Large intestine (tissue), 3 donors: ENCODE results near the gene ITGB3. TPM values are rescaled to one million over a fixed set of nuclear protein-coding genes. Genes with fewer than 3 reads are reported as not detected.
"Not testable (repeated sequence)": the region's sequence is repeated elsewhere in the genome, so short reads cannot be mapped to it uniquely, and the experiment has no call there.

Experiments used
- DNase-seq, 2 donors: peaks; one replicate each; pipeline versions ENCODE4 v3.0.0 to v3.0.0-alpha.2; 2013
- H3K27ac ChIP-seq: one replicate; pipeline ENCODE4 v1.5.1; 2013; ENCODE audit warnings: low read length
- H3K27me3 ChIP-seq: 2 replicates; pipeline ENCODE4 v1.6.1; 2013; ENCODE audit warnings: low read length; ENCODE audit not compliant: control insufficient read depth, insufficient read depth
- H3K36me3 ChIP-seq: 2 replicates; pipeline ENCODE4 v1.6.1; 2013; ENCODE audit warnings: low read length; ENCODE audit not compliant: control insufficient read depth, insufficient read depth
- H3K4me1 ChIP-seq: one replicate; pipeline ENCODE4 v1.6.1; 2013; ENCODE audit warnings: low read length; ENCODE audit not compliant: control insufficient read depth, insufficient read depth
- H3K4me3 ChIP-seq: one replicate; pipeline ENCODE4 v1.5.1; 2013; ENCODE audit warnings: low read length
- H3K9me3 ChIP-seq: one replicate; pipeline ENCODE4 v1.6.1; 2013; ENCODE audit warnings: mild to moderate bottlenecking, low read depth, low read length, moderate library complexity; ENCODE audit not compliant: control insufficient read depth
- WGBS: methylation state at CpG from one replicate; pipeline ENCODE4 v1.1.5; 2013; ENCODE audit warnings: low lambda C conversion rate; ENCODE audit not compliant: insufficient coverage; 5-methylcytosine and 5-hydroxymethylcytosine counted together
- polyA plus RNA-seq: library from polyadenylated mRNA; unstranded; fragments of 120-200 nt; gene quantifications from one replicate; pipeline ENCODE4 v1.2.1, GENCODE V29; 2013

ITGB3 gene
- polyA plus RNA-seq, 1 donor = 5.6 TPM

DNA sequence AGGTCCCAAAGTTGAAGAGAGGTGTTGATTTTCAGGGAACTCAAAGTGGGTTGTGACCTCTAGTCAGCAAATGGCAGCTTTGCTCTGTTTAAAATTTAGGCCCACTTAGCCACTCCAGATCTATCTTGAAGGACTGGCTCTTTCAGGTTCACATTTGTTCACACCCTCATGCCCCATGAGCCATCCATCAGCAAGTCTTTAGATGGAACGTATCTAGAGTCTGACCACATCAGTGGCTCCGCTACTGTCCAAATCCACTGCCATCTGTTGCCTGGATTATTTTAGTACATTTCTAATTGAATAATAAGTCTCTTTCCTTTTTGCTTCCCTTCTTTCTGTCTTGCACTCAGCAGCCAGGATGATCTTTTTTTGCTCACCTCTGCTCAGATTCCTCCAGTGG is 10.5 kb downstream of the ITGB3 start:
- Histone ChIP-seq H3K4me3 (no peak overlapping the region), H3K27ac (no peak overlapping the region), H3K36me3 (no peaks in the 10 kb centered on the region), H3K9me3 (no peaks in the 10 kb centered on the region), H3K27me3 (no peaks in the 10 kb centered on the region), H3K4me1 (peaks cover 27% of the 10 kb centered on the region)
- no CpG with 5 or more reads among the region's 2 CpGs for WGBS
- no peak for DNase-seq

DNA sequence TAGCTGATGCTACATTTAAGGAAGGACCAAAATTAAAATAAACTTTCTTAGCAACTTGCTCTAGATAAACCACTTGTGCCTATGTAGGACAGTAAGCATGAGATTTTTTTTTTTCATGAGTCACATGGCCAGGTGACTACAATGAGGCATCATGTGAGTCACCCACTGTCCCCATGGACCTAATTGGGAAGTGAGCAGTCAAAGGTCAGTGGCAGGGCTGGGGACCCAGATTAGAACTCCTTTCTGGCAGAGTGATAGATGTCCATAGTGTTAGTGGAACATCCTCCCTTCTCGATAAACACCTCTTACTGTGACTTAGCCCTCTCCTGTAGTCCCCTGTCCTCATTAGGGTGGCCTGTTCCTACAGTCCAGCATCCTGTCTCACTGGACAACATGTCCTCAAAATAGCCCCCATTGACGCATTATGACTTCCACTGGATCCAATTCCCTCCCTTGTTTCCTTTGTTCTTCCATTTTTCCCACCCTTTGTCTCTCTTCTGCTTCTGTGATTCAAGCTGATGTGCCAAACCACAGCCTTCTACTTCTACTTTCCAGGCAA is 12.4 kb downstream of the ITGB3 start:
- H3K4me1 ChIP-seq = peaks cover 27% of the 10 kb centered on the region
- no peaks in the 10 kb centered on the region for H3K36me3 ChIP-seq
- peak; percentile 43 to 72 for DNase-seq
- no peak overlapping the region for H3K4me3 ChIP-seq
- H3K27ac ChIP-seq = no peak overlapping the region
- H3K27me3 ChIP-seq = no peaks in the 10 kb centered on the region
- 60% methylated on average over 1 of the region's 2 CpGs for WGBS
- H3K9me3 ChIP-seq = no peaks in the 10 kb centered on the region

DNA sequence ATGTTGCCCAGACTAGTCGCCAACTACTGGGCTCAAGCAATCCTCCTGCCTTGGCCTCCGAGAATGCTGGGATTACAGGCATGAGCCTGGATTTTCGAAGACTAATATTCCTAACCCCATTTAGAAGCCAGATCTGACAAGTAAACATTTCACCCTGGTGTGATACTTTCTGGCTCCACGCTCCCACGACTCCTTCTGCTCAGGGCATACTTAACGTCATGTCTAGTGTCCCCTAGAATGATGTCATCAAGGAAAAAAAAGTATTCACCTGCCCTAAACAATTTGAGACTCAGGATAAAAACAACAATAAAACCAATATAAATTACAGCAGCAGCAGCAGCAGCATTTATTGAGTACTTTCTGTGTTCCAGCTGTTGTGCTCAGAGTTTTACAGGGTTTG is 13.2 kb downstream of the ITGB3 start:
- H3K27ac ChIP-seq = no peak overlapping the region
- H3K4me1 ChIP-seq = peaks cover 27% of the 10 kb centered on the region
- DNase-seq = no peak
- no peaks in the 10 kb centered on the region for H3K36me3 ChIP-seq
- WGBS = no CpG with 5 or more reads among the region's 6 CpGs
- H3K4me3 ChIP-seq = no peak overlapping the region
- no peaks in the 10 kb centered on the region for H3K9me3 ChIP-seq
- no peaks in the 10 kb centered on the region for H3K27me3 ChIP-seq

DNA sequence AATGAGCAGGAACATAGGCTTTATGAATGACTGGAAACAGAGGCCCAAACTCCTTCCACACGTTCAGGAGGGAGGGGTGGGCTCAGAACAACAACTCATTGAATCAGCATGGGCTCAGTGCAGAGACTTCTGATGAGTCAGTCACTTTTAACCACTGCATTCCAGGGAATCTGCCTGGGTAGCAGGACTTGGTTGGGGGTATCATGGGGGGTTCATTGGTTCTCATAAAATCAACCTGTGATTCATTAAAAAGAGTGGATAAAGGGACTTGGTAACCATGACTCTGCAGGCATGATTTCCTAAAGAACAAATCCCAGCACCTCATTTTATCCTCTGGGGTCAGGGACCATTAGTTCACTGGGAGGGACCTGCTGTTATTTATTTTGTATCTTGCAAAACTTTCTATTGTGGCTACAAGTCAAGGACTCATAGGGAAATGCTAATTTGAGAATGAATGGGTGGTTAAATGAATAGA is 13.8 kb downstream of the ITGB3 start:
- no CpG with 5 or more reads among the region's 1 CpG for WGBS
- H3K4me1 ChIP-seq = peaks cover 27% of the 10 kb centered on the region
- H3K4me3 ChIP-seq = no peak overlapping the region
- H3K27ac ChIP-seq = peak overlapping the region; percentile 31
- H3K36me3 ChIP-seq = no peaks in the 10 kb centered on the region
- no peaks in the 10 kb centered on the region for H3K9me3 ChIP-seq
- no peaks in the 10 kb centered on the region for H3K27me3 ChIP-seq
- DNase-seq = peak in 1 of 2 donors; percentile 31

DNA sequence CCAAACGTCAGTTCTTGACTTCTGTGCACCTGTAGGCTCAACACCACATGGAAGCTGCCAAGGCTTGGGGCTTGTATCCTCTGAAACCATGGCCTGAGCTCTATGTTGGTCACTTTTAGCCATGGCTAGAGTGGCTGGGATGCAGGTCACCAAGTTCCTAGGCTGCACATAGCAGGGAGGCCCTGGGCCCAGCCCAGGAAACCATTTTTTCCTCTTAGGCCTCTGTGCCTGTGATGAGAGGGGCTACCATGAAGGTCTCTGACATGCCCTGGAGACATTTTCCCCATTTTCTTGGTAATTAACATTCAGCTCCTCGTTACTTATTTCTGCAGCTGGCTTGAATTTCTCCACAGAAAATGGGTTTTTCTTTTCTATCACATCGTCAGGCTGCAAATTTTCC is 15.3 kb downstream of the ITGB3 start:
- H3K36me3 ChIP-seq, DNase-seq, H3K4me3 ChIP-seq, H3K9me3 ChIP-seq, H3K27me3 ChIP-seq, H3K27ac ChIP-seq: not testable (repeated sequence)
- 100% methylated on average over 2 of the region's 3 CpGs for WGBS
- peaks cover 27% of the 10 kb centered on the region for H3K4me1 ChIP-seq

DNA sequence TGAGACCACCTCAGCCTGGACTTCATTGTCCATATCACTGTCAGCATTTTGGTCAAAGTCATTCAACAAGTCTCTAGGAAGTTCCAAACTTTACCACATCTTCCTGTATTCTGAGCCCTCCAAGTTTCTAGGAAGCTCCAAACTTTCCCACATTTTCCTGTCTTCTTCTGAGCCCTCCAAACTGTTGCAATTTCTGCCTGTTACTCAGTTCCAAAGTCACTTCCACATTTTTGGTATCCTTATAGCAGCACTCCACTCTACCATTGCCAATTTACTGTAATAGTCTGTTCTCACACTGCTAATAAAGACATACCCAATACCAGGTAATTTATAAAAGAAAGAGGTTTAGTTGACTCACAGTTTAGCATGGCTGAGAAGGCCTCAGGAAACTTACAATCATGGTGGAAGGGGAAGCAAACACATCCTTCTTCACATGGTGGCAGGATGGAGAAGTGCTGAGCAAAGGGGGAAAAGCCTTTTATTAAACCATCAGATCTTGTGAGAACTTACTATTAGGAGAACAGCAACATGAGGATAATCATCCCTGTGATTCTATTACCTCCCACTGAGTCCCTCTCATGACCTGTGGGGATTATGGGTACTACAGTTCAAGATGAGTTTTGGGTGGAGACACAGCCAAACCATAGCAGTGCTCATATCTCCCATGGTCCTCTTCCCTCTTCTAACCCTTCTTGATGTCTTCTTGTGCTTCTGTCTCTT is 16.1 kb downstream of the ITGB3 start:
- not testable (repeated sequence) for H3K9me3 ChIP-seq, H3K27me3 ChIP-seq, H3K4me3 ChIP-seq, H3K27ac ChIP-seq, DNase-seq, H3K36me3 ChIP-seq
- peaks cover 28% of the 10 kb centered on the region for H3K4me1 ChIP-seq

DNA sequence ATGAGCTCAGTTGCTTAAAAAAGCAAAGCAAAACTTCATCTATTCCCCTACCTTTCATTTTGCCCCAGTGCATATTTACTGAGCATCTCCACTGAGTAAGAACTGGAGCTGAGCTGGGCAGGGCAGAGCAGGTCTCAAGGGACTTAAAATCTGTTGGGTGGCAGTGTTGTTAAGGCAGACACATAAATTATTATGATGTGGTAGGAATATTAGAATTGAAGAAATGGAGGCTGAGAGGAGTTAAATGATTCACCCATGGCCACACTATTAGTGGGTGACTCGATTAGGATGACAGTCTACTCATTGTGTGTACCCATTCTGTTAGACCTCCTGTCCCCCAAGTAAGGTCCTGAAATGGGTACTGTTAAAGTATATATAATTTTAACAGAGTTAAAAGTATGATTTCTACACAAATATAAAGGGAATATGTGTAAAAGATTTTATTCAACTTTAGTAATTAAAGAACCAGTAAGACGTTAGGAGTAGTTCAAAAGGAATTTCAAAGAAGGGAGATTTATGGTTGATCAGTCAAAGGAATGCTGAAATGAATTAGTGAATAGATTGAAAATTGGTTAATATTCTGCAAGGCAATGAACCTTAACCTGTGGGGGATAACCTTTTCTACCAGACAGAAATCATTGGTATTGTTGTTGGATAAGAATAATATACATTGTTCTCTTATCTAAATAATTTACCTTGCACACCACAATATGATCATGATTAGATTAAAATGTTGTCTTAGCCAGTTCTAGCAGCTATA is 17.5 kb downstream of the ITGB3 start:
- no peak overlapping the region for H3K27ac ChIP-seq
- DNase-seq = no peak

DNA sequence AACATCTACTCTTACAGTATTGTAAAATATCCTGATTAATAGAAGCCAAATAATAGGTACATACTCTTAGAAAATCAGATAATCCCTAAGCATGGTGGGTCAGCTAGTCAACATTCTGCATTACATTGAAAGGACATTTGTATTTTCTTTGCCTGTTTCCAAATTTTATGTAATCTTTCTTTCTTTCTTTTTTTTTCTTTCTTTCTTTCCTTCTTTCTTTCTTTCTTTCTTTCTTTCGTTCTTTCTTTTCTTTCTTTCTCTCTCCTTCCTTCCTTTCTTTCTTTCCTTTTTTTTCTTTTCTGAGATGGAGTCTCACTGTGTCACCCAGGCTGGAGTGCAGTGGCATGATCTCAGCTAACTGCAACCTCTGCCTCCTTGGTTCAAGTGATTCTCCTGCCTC is 18.9 kb downstream of the ITGB3 start:
- DNase-seq = no peak
- WGBS = 96% methylated on average over 1 of the region's 1 CpG
- Histone ChIP-seq H3K9me3 (no peaks in the 10 kb centered on the region), H3K4me1 (peaks cover 31% of the 10 kb centered on the region), H3K36me3 (no peaks in the 10 kb centered on the region), H3K27ac (no peak overlapping the region), H3K27me3 (no peaks in the 10 kb centered on the region), H3K4me3 (no peak overlapping the region)

More for the DNA sequence above, 17.5 kb downstream of the ITGB3 start:
- Histone ChIP-seq H3K36me3 (no peaks in the 10 kb centered on the region), H3K27me3 (no peaks in the 10 kb centered on the region), H3K9me3 (no peaks in the 10 kb centered on the region), H3K4me1 (peaks cover 35% of the 10 kb centered on the region), H3K4me3 (no peak overlapping the region)
- WGBS = 79% methylated on average over 1 of the region's 2 CpGs

DNA sequence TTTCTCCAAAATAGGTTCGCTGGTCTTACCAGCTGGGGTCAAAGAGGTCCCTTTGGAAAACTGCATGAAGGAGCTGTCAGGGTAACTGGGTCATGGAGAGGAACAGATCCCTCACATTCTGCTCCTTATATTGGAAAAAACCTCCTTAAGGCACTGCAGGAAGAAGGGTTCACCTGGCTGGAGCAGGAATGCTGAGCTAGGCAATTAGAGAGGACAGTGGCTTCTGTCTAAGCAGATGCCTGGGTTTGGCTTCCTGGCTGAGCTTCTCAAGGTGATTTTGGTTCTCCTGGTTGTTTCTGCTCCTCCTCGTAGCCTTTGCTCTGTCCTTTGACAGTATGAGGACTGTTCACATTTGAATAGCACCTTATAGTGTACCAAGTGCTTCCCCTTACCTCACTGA is 19.6 kb downstream of the ITGB3 start:
- Histone ChIP-seq H3K27me3 (no peaks in the 10 kb centered on the region), H3K9me3 (no peaks in the 10 kb centered on the region), H3K4me1 (peaks cover 27% of the 10 kb centered on the region), H3K4me3 (no peak overlapping the region), H3K36me3 (no peaks in the 10 kb centered on the region), H3K27ac (no peak overlapping the region)
- DNase-seq = no peak
- WGBS = 100% methylated on average over 1 of the region's 2 CpGs

DNA sequence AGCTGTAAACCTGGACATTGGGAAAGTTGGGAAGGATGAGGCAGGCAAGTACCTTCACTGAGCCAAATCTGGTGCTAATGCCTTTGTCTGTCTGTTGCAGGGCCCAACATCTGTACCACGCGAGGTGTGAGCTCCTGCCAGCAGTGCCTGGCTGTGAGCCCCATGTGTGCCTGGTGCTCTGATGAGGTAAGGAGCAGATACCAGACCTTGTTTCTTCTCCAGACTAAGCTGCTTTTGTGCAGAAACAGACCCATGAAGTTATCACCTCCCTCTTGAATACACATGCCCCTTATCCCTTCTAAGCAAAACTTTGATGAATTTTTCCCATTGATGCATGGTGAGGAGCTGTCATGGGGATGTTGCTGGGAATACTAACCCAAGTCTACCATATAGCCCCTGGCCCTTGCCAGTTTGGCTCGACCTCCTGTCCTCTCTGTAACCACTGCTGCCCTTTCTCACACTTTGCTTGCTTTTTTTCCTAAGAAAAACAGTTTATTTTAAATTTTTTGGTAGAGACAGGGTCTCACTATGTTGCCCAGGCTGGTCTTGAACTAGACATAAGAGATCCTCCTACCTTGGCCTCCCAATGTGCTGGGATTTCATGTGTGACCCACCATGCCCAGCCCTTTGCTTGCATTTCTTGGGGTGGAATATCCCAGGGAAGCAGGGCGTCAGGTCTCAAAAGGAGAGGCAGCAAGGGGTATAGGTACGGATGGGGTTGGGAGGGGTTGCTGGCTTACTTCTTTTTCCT is 20.9 kb downstream of the ITGB3 start:
- H3K4me3 ChIP-seq = no peak overlapping the region
- H3K9me3 ChIP-seq = no peaks in the 10 kb centered on the region
- no peaks in the 10 kb centered on the region for H3K36me3 ChIP-seq
- 86% methylated on average over 1 of the region's 5 CpGs for WGBS
- peak overlapping the region; percentile 73 for H3K27ac ChIP-seq
- no peak for DNase-seq
- H3K4me1 ChIP-seq = peaks cover 28% of the 10 kb centered on the region
- H3K27me3 ChIP-seq = no peaks in the 10 kb centered on the region
